Heart left ventricle (tissue), 16 donors: ENCODE results near the gene COX10. TPM values are rescaled to one million over a fixed set of nuclear protein-coding genes. Genes with fewer than 3 reads are reported as not detected.

ENCODE experiments used
- ATAC-seq, 4 donors: fragments of 200-7000 bp; cut with Tn5 transposase; one replicate each; pipeline ENCODE4 v1.9.1; 2020 to 2022; ENCODE audit warnings: moderate library complexity in 4 of 4, mild to moderate bottlenecking in 3 of 4, moderate number of reproducible peaks in 1 of 4
- DNase-seq, 5 donors: peaks; one replicate each; pipeline ENCODE4 v3.0.0-alpha.2; 2020
- H3K27ac ChIP-seq, 12 donors: fragments of 200-600 bp; sonication (generic) in 4 of 12; one replicate each; pipeline versions ENCODE4 v1.5.0 to v1.8.0; 2016 to 2022; ENCODE audit warnings: mild to moderate bottlenecking in 2 of 12
- H3K27me3 ChIP-seq, 9 donors: fragments of 200-600 bp; sonication (generic) in 2 of 9; one replicate each; pipeline versions ENCODE4 v1.5.1 to v1.8.0; 2016 to 2022; ENCODE audit warnings: mild to moderate bottlenecking in 3 of 9
- H3K36me3 ChIP-seq, 9 donors: fragments of 200-600 bp; sonication (generic) in 2 of 9; one replicate each; pipeline versions ENCODE4 v1.5.0 to v1.8.0; 2018 to 2022; ENCODE audit warnings: mild to moderate bottlenecking in 2 of 9
- H3K4me1 ChIP-seq, 12 donors: fragments of 200-600 bp; sonication (generic) in 4 of 12; one replicate each; pipeline versions ENCODE4 v1.5.0 to v1.8.0; 2016 to 2022; ENCODE audit warnings: mild to moderate bottlenecking in 3 of 12
- H3K4me3 ChIP-seq, 12 donors: fragments of 200-600 bp; sonication (generic) in 4 of 12; one replicate each; pipeline versions ENCODE4 v1.5.0 to v1.8.0; 2017 to 2022; ENCODE audit warnings: mild to moderate bottlenecking in 9 of 12, moderate library complexity in 4 of 12
- H3K9me3 ChIP-seq, 12 donors: fragments of 200-600 bp; sonication (generic) in 4 of 12; one replicate each; pipeline versions ENCODE4 v1.5.0 to v1.8.0; 2016 to 2022; ENCODE audit warnings: mild to moderate bottlenecking in 1 of 12
- POLR2A ChIP-seq, 2 donors: fragments of 450-650 bp; IDR thresholded peaks; one replicate each; pipeline ENCODE4 v1.6.1; 2017; ENCODE audit warnings: antibody characterized with exemption in 2 of 2, mild to moderate bottlenecking in 2 of 2, moderate library complexity in 2 of 2
- WGBS, 4 donors: extraction: QIAGEN DNeasy Blood & Tissue Kit in 2 of 4; methylation state at CpG; one replicate each; pipeline versions ENCODE4 v1.1.5 to v1.1.7; 2013 to 2018; 5-methylcytosine and 5-hydroxymethylcytosine counted together
- intact Hi-C, 10 donors: fragments of 100-400 bp; cut with DNase I; formaldehyde crosslinking; loops; one replicate each; pipeline versions ENCODE4 v1.11.1 to v1.14.2; 2022
- polyA plus RNA-seq, 2 donors: library from polyadenylated mRNA; stranded (reverse); fragments of 200-250 nt; gene quantifications; one replicate each; pipeline ENCODE4 v1.2.3, GENCODE V29; 2013
- total RNA-seq, 9 donors: library from RNA; depleted of rRNA in 2 of 9; stranded (reverse); fragments of >200 nt in 2 of 9; fragmentation: NEBNext Ultra II Directional in 3 of 9; extraction: Animal tissue kit (Norgen Biotek cat#: 25700) in 3 of 9; gene quantifications; one replicate each; pipeline versions ENCODE4 v1.1.0 to v1.2.4, GENCODE V29; 2016 to 2023
- TF ChIP-seq, protein P1 (sequence below), 12 donors: fragments of 200-600 bp; sonication (generic) in 4 of 12; IDR thresholded peaks; one replicate each; pipeline versions ENCODE4 v1.5.0 to v1.8.0; 2018 to 2022; ENCODE audit warnings: antibody characterized with exemption in 12 of 12, mild to moderate bottlenecking in 5 of 12
- donor health status: ischemic (EF 13 %, LVEDD 7.1; RV severe dilation, severe dysfunction).
- donor health status: healthy with polysubstance abuse.
- donor health status: DM: no; HTN: yes; CAD: no.
- donor health status: DM: no; HTN: no; CAD: no.
- donor health status: ischemic (EF 25% LVEDD 6.9; RV normal size, moderate dysfunction).
- donor health status: ischemic (EF 25% LVEDD 5.7; RV mildly dilated, moderate dysfunction).
- donor health status: healthy.
- donor health status: DM: yes; HTN: yes; CAD: no.
- donor health status: ischemic (EF 35%, LVEDD 5.7; RV mildly dilated, moderate dysfunction).
- donor health status: nonischemic (EF 11% LVEDD 7.7; RV severe dilation, severe dysfunction).
- donor health status: DM: yes; HTN: yes; CAD: no.
- donor health status: PGD.
- donor health status: ischemic (EF 29% LVEDD 5.4; RV normal size, mild dysfunction).
- donor health status: nonischemic (EF 23%, LVEDD 6.1; RV moderate dilation, normal function).

Gene COX10
- total and polyA plus RNA-seq, 11 donors: 17.8 to 96.0 (median 48.6) TPM

DNA sequence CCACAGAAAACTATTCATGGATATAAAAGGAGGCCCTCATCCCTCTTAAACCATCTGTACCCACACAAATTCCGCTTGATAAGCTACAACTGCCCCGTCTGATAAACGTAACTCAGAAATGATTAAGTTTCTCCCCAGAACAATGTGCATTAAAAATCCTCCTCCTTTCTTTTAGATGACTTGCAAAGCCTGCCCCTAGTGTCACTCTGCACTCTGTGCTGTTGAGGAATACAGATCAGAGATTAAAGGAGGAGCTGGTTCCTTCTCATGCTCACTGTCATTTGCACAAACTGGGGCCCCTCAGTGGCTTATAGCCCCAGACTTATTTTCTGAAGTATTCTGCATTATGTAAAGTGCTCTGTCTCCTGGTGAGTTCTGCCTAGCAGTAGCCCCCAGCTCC lies 134.1 kb downstream of the COX10 start:
- peaks cover 0 to 19% (median 14%) of the 10 kb centered on the region in 9 donors for H3K36me3 ChIP-seq
- H3K9me3 ChIP-seq: no peaks in the 10 kb centered on the region
- no peak overlapping the region for H3K4me3 ChIP-seq
- no peak for ATAC-seq
- no peak for DNase-seq
- WGBS, 4 donors: 88 to 96% (median 91%) methylated on average over 3 of the region's 3 CpGs
- intact Hi-C loops: loop anchor here in 5 of 10 donors (10.0 kb wide), 5 partner anchors 109 to 609 kb away; partner anchors contain the start of gene COX10 (in 1 of the 5)
- no peaks in the 10 kb centered on the region for H3K27me3 ChIP-seq
- peaks cover 0 to 76% (median 14%) of the 10 kb centered on the region in 12 donors for H3K4me1 ChIP-seq
- H3K27ac ChIP-seq: peak overlapping the region in 1 of 12 donors; percentile 78
- no peak for TF ChIP-seq POLR2A (IDR thresholded peaks at IDR 0.05)
- TF ChIP-seq, protein P1, sequence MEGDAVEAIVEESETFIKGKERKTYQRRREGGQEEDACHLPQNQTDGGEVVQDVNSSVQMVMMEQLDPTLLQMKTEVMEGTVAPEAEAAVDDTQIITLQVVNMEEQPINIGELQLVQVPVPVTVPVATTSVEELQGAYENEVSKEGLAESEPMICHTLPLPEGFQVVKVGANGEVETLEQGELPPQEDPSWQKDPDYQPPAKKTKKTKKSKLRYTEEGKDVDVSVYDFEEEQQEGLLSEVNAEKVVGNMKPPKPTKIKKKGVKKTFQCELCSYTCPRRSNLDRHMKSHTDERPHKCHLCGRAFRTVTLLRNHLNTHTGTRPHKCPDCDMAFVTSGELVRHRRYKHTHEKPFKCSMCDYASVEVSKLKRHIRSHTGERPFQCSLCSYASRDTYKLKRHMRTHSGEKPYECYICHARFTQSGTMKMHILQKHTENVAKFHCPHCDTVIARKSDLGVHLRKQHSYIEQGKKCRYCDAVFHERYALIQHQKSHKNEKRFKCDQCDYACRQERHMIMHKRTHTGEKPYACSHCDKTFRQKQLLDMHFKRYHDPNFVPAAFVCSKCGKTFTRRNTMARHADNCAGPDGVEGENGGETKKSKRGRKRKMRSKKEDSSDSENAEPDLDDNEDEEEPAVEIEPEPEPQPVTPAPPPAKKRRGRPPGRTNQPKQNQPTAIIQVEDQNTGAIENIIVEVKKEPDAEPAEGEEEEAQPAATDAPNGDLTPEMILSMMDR (IDR thresholded peaks at IDR 0.05): peak in 6 of 12 donors; percentile 2 to 29 (median 21)

- WGBS, 4 donors: 71 to 79% (median 74%) methylated on average over 5 of the region's 5 CpGs
- Histone ChIP-seq H3K4me3 (no peak overlapping the region), H3K36me3 (peaks cover 0 to 24% (median 16%) of the 10 kb centered on the region in 9 donors), H3K27me3 (no peaks in the 10 kb centered on the region), H3K9me3 (no peaks in the 10 kb centered on the region), H3K27ac (peak overlapping the region in 1 of 12 donors; percentile 67), H3K4me1 (peaks cover 0 to 69% (median 12%) of the 10 kb centered on the region in 12 donors)
- DNase-seq (no peak), ATAC-seq (no peak)
- no peak for TF ChIP-seq POLR2A (IDR thresholded peaks at IDR 0.05)
- TF ChIP-seq, protein P1 (IDR thresholded peaks at IDR 0.05): no peak
- intact Hi-C loops: loop anchor here in 5 of 10 donors (10.0 kb wide), 5 partner anchors 109 to 609 kb away; partner anchors contain the start of gene COX10 (in 1 of the 5)
Observed at GRCh38 chr17:14204084-14204483, 134.8 kb downstream of the COX10 start.

DNA sequence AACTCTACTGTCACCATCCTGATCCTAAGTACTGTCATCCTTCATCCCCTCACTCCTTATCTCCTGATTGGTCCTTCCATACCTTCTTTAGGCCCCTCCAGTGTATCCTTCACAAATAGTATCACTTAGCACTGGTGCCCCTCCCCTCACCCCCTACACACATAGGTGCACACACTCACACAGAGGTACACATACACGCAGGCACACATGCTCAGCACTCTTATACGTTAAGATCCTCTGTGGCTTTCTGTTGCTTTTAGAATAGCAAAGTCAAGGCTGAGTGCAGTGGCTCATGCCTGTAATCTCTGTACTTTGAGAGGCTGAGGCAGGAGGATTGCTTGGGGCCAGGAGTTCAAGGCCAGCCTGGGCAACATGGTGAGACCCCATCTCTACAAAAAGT lies 135.2 kb downstream of the COX10 start:
- Histone ChIP-seq H3K4me1 (peaks cover 0 to 64% (median 12%) of the 10 kb centered on the region in 12 donors), H3K9me3 (no peaks in the 10 kb centered on the region), H3K4me3 (no peak overlapping the region), H3K27ac (peak overlapping the region in 1 of 12 donors; percentile 67), H3K27me3 (no peaks in the 10 kb centered on the region), H3K36me3 (peaks cover 0 to 29% (median 17%) of the 10 kb centered on the region in 9 donors)
- intact Hi-C loops: loop anchor here in 5 of 10 donors (10.0 kb wide), 5 partner anchors 110 to 610 kb away; partner anchors contain the start of gene COX10 (in 1 of the 5)
- TF ChIP-seq POLR2A (IDR thresholded peaks at IDR 0.05): no peak
- TF ChIP-seq, protein P1 (IDR thresholded peaks at IDR 0.05): no peak
- WGBS, 4 donors: 95 to 98% (median 96%) methylated on average over 2 of the region's 2 CpGs
- no peak for DNase-seq
- ATAC-seq: no peak

DNA sequence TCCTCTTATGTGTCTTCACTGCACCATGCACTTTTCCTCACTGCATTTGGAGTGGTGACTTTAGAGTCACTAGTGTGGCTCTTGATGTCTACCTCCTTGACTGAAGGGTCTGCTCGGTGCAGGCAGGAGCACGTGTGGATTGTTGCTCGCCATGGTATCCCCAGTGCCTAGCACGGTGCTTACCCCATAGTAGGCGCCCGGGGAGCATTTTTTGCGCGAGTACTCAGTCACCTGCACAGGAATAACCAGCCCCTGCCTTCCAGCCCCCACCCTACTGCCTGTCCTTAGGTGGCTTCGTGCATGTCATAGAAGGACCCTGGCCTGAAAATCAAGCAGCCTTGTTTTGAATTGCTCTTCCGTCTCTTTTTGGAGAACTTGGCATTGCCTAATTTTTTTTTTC lies 136.1 kb downstream of the COX10 start:
- ATAC-seq (peak in 1 of 4 donors; percentile 11), DNase-seq (no peak)
- Histone ChIP-seq H3K4me1 (peaks cover 0 to 56% (median 12%) of the 10 kb centered on the region in 12 donors), H3K4me3 (no peak overlapping the region), H3K27ac (peak overlapping the region in 11 of 12 donors; percentile 2 to 83 (median 49)), H3K9me3 (no peaks in the 10 kb centered on the region), H3K27me3 (no peaks in the 10 kb centered on the region), H3K36me3 (peaks cover 0 to 32% (median 20%) of the 10 kb centered on the region in 9 donors)
- TF ChIP-seq, protein P1 (IDR thresholded peaks at IDR 0.05): no peak
- no peak for TF ChIP-seq POLR2A (IDR thresholded peaks at IDR 0.05)
- 87 to 97% (median 94%) methylated on average over 10 of the region's 10 CpGs for WGBS, 4 donors
- intact Hi-C loops: loop anchor here in 5 of 10 donors (10.0 kb wide), 5 partner anchors 111 to 611 kb away; partner anchors contain the start of gene COX10 (in 1 of the 5)
